ENCODE data around the gene PDE6A.

PDE6A gene

GRCh38 chr5:149963729-149964128, 19.1 kb upstream of the PDE6A start:
- Histone ChIP-seq H3K27me3 (ENCODE audit: control insufficient read depth in 5 of 5, insufficient read depth in 4 of 5, low read length in 5 of 5) (no peaks in the 10 kb centered on the region), H3K4me1 (ENCODE audit: control insufficient read depth in 5 of 5, insufficient read depth in 5 of 5, low read length in 5 of 5) (peaks cover 3 to 20% (median 16%) of the 10 kb centered on the region in 5 donors), H3K27ac (ENCODE audit: low read depth, low read length) (no peak overlapping the region), H3K4me3 (ENCODE audit: low read depth in 1 of 5, low read length in 5 of 5) (no peak overlapping the region), H3K9ac (ENCODE audit: low read length in 5 of 5) (no peak overlapping the region), H3K36me3 (ENCODE audit: control insufficient read depth in 5 of 5, insufficient read depth in 5 of 5, low read length in 5 of 5) (no peaks in the 10 kb centered on the region), H3K9me3 (ENCODE audit: control insufficient read depth in 5 of 5, low read length in 5 of 5) (no peaks in the 10 kb centered on the region)

- H3K36me3 ChIP-seq (ENCODE audit: control insufficient read depth in 5 of 5, insufficient read depth in 5 of 5, low read length in 5 of 5): no peaks in the 10 kb centered on the region
- H3K9ac ChIP-seq (ENCODE audit: low read length in 5 of 5): no peak overlapping the region
- no peak overlapping the region for H3K4me3 ChIP-seq (ENCODE audit: low read depth in 1 of 5, low read length in 5 of 5)
These were observed 18.2 kb upstream of the PDE6A start for GRCh38 chr5:149962601-149963300.

GRCh38 chr5:149961957-149962409, 17.4 kb upstream of the PDE6A start:
- Histone ChIP-seq H3K4me1 (ENCODE audit: control insufficient read depth in 5 of 5, insufficient read depth in 5 of 5, low read length in 5 of 5) (peaks cover 3 to 20% (median 16%) of the 10 kb centered on the region in 5 donors), H3K9ac (ENCODE audit: low read length in 5 of 5) (no peak overlapping the region), H3K4me3 (ENCODE audit: low read depth in 1 of 5, low read length in 5 of 5) (peak overlapping the region in 1 of 5 donors; percentile 10), H3K27ac (ENCODE audit: low read depth, low read length) (peak overlapping the region; percentile 88), H3K36me3 (ENCODE audit: control insufficient read depth in 5 of 5, insufficient read depth in 5 of 5, low read length in 5 of 5) (no peaks in the 10 kb centered on the region), H3K9me3 (ENCODE audit: control insufficient read depth in 5 of 5, low read length in 5 of 5) (no peaks in the 10 kb centered on the region), H3K27me3 (ENCODE audit: control insufficient read depth in 5 of 5, insufficient read depth in 4 of 5, low read length in 5 of 5) (no peaks in the 10 kb centered on the region)

More at GRCh38 chr5:149962601-149963300, 18.2 kb upstream of the PDE6A start:
- no peak overlapping the region for H3K27ac ChIP-seq (ENCODE audit: low read depth, low read length)
- no peaks in the 10 kb centered on the region for H3K27me3 ChIP-seq (ENCODE audit: control insufficient read depth in 5 of 5, insufficient read depth in 4 of 5, low read length in 5 of 5)
- H3K4me1 ChIP-seq (ENCODE audit: control insufficient read depth in 5 of 5, insufficient read depth in 5 of 5, low read length in 5 of 5): peaks cover 3 to 20% (median 16%) of the 10 kb centered on the region in 5 donors
- no peaks in the 10 kb centered on the region for H3K9me3 ChIP-seq (ENCODE audit: control insufficient read depth in 5 of 5, low read length in 5 of 5)

- no peaks in the 10 kb centered on the region for H3K9me3 ChIP-seq (ENCODE audit: control insufficient read depth in 5 of 5, low read length in 5 of 5)
- H3K4me1 ChIP-seq (ENCODE audit: control insufficient read depth in 5 of 5, insufficient read depth in 5 of 5, low read length in 5 of 5): peaks cover 3 to 20% (median 16%) of the 10 kb centered on the region in 5 donors
- H3K9ac ChIP-seq (ENCODE audit: low read length in 5 of 5): peak overlapping the region in 4 of 5 donors; percentile 80 to 93 (median 84)
- H3K27ac ChIP-seq (ENCODE audit: low read depth, low read length): peak overlapping the region; percentile 88
- H3K4me3 ChIP-seq (ENCODE audit: low read depth in 1 of 5, low read length in 5 of 5): peak overlapping the region; percentile 70 to 84 (median 79)
- no peaks in the 10 kb centered on the region for H3K27me3 ChIP-seq (ENCODE audit: control insufficient read depth in 5 of 5, insufficient read depth in 4 of 5, low read length in 5 of 5)
- H3K36me3 ChIP-seq (ENCODE audit: control insufficient read depth in 5 of 5, insufficient read depth in 5 of 5, low read length in 5 of 5): no peaks in the 10 kb centered on the region
These were observed 16.6 kb upstream of the PDE6A start for GRCh38 chr5:149961186-149961685.

- H3K9me3 ChIP-seq (ENCODE audit: control insufficient read depth in 5 of 5, low read length in 5 of 5): no peaks in the 10 kb centered on the region
- H3K4me3 ChIP-seq (ENCODE audit: low read depth in 1 of 5, low read length in 5 of 5): peak within 1 kb of the TSS; percentile 70 to 84 (median 79)
- H3K36me3 ChIP-seq (ENCODE audit: control insufficient read depth in 5 of 5, insufficient read depth in 5 of 5, low read length in 5 of 5): no peaks in the 10 kb centered on the region
- H3K9ac ChIP-seq (ENCODE audit: low read length in 5 of 5): peak within 1 kb of the TSS; percentile 80 to 93 (median 86)
- no peaks in the 10 kb centered on the region for H3K27me3 ChIP-seq (ENCODE audit: control insufficient read depth in 5 of 5, insufficient read depth in 4 of 5, low read length in 5 of 5)
- peaks cover 3 to 20% (median 16%) of the 10 kb centered on the region in 5 donors for H3K4me1 ChIP-seq (ENCODE audit: control insufficient read depth in 5 of 5, insufficient read depth in 5 of 5, low read length in 5 of 5)
- H3K27ac ChIP-seq (ENCODE audit: low read depth, low read length): peak within 1 kb of the TSS; percentile 88
These were observed 15.9 kb upstream of the PDE6A start, which contains the start of gene SLC26A2 for GRCh38 chr5:149960272-149961185. Gene SLC26A2, plus strand, starts transcription at chr5:149960758. Its CDS starts 16,895 bp downstream, at chr5:149977653.

- Histone ChIP-seq H3K36me3 (ENCODE audit: control insufficient read depth in 5 of 5, insufficient read depth in 5 of 5, low read length in 5 of 5) (no peaks in the 10 kb centered on the region), H3K9me3 (ENCODE audit: control insufficient read depth in 5 of 5, low read length in 5 of 5) (no peaks in the 10 kb centered on the region), H3K9ac (ENCODE audit: low read length in 5 of 5) (peak overlapping the region; percentile 79 to 93 (median 82)), H3K27me3 (ENCODE audit: control insufficient read depth in 5 of 5, insufficient read depth in 4 of 5, low read length in 5 of 5) (no peaks in the 10 kb centered on the region), H3K4me1 (ENCODE audit: control insufficient read depth in 5 of 5, insufficient read depth in 5 of 5, low read length in 5 of 5) (peaks cover 3 to 20% (median 16%) of the 10 kb centered on the region in 5 donors), H3K27ac (ENCODE audit: low read depth, low read length) (peak overlapping the region; percentile 88), H3K4me3 (ENCODE audit: low read depth in 1 of 5, low read length in 5 of 5) (peak overlapping the region; percentile 67 to 84 (median 79))
These were observed 15.0 kb upstream of the PDE6A start for GRCh38 chr5:149959406-149960236.

- Histone ChIP-seq H3K27ac (ENCODE audit: low read depth, low read length) (no peak overlapping the region), H3K36me3 (ENCODE audit: control insufficient read depth in 5 of 5, insufficient read depth in 5 of 5, low read length in 5 of 5) (no peaks in the 10 kb centered on the region), H3K9ac (ENCODE audit: low read length in 5 of 5) (no peak overlapping the region), H3K9me3 (ENCODE audit: control insufficient read depth in 5 of 5, low read length in 5 of 5) (no peaks in the 10 kb centered on the region), H3K4me1 (ENCODE audit: control insufficient read depth in 5 of 5, insufficient read depth in 5 of 5, low read length in 5 of 5) (peaks cover 3 to 20% (median 16%) of the 10 kb centered on the region in 5 donors), H3K27me3 (ENCODE audit: control insufficient read depth in 5 of 5, insufficient read depth in 4 of 5, low read length in 5 of 5) (no peaks in the 10 kb centered on the region), H3K4me3 (ENCODE audit: low read depth in 1 of 5, low read length in 5 of 5) (no peak overlapping the region)
These were observed 13.3 kb upstream of the PDE6A start for GRCh38 chr5:149957855-149958254.

- no peak overlapping the region for H3K27ac ChIP-seq (ENCODE audit: low read depth, low read length)
These were observed 12.1 kb upstream of the PDE6A start for GRCh38 chr5:149956685-149957084.

GRCh38 chr5:149954798-149955197, 10.2 kb upstream of the PDE6A start:
- Histone ChIP-seq H3K9me3 (ENCODE audit: control insufficient read depth in 5 of 5, low read length in 5 of 5) (no peaks in the 10 kb centered on the region), H3K4me3 (ENCODE audit: low read depth in 1 of 5, low read length in 5 of 5) (no peak overlapping the region), H3K4me1 (ENCODE audit: control insufficient read depth in 5 of 5, insufficient read depth in 5 of 5, low read length in 5 of 5) (peaks cover 0 to 5% (median 3%) of the 10 kb centered on the region in 5 donors), H3K27me3 (ENCODE audit: control insufficient read depth in 5 of 5, insufficient read depth in 4 of 5, low read length in 5 of 5) (no peaks in the 10 kb centered on the region), H3K9ac (ENCODE audit: low read length in 5 of 5) (no peak overlapping the region), H3K36me3 (ENCODE audit: control insufficient read depth in 5 of 5, insufficient read depth in 5 of 5, low read length in 5 of 5) (no peaks in the 10 kb centered on the region), H3K27ac (ENCODE audit: low read depth, low read length) (no peak overlapping the region)

More at GRCh38 chr5:149956685-149957084, 12.1 kb upstream of the PDE6A start:
- Histone ChIP-seq H3K9me3 (ENCODE audit: control insufficient read depth in 5 of 5, low read length in 5 of 5) (no peaks in the 10 kb centered on the region), H3K4me1 (ENCODE audit: control insufficient read depth in 5 of 5, insufficient read depth in 5 of 5, low read length in 5 of 5) (peaks cover 3 to 19% (median 16%) of the 10 kb centered on the region in 5 donors), H3K4me3 (ENCODE audit: low read depth in 1 of 5, low read length in 5 of 5) (no peak overlapping the region), H3K9ac (ENCODE audit: low read length in 5 of 5) (no peak overlapping the region), H3K36me3 (ENCODE audit: control insufficient read depth in 5 of 5, insufficient read depth in 5 of 5, low read length in 5 of 5) (no peaks in the 10 kb centered on the region), H3K27me3 (ENCODE audit: control insufficient read depth in 5 of 5, insufficient read depth in 4 of 5, low read length in 5 of 5) (no peaks in the 10 kb centered on the region)
